HepG2 (cell line): Measurements from ENCODE around the gene ABHD17A. TPM values are rescaled to one million over a fixed set of nuclear protein-coding genes. Genes with fewer than 3 reads are reported as not detected.
"Not testable (repeated sequence)": the region's sequence is repeated elsewhere in the genome, so short reads cannot be mapped to it uniquely, and the experiment has no call there.

ENCODE experiments used
- ATAC-seq: fragments of 200-7000 bp; cut with Tn5 transposase; 3 replicates; pipeline ENCODE4 v1.9.1; 2020; ENCODE audit warnings: mild to moderate bottlenecking, moderate library complexity
- BruUV-seq: library from RNA; stranded (reverse); fragments of 400-500 nt; replicated peaks from 2 replicates; lab custom pipeline; 2021; lab: Mats Ljungman, UMichigan
- CTCF ChIA-PET: fragments of 300-600 bp; formaldehyde crosslinking; extraction: SDS; loops from one replicate; lab custom pipeline; 2021; ENCODE audit warnings: low total read pairs, inconsistent platforms, low intra/inter-chr PET ratio; lab: Yijun Ruan, JAX
- POLR2A ChIA-PET: fragments of 350-600 bp; sonication (Branson Sonifier 250); formaldehyde crosslinking; loops from one replicate; lab custom pipeline; 2020; ENCODE audit warnings: antibody characterized with exemption, inconsistent platforms; lab: Yijun Ruan, JAX
- DNase-seq: peaks from one replicate; pipeline ENCODE4 v3.0.0-alpha.2; 2015; ENCODE audit warnings: low spot score
- FAIRE-seq: peaks from 3 replicates; lab custom pipeline; 2011; peaks lifted over from hg19 to GRCh38; lab: Jason Lieb, UNC
- H2AFZ ChIP-seq: one replicate; pipeline ENCODE4 v1.6.1; 2011; ENCODE audit warnings: low read length, inconsistent platforms
- H3K27ac ChIP-seq: fragments of 300-600 bp; 3 replicates; pipeline ENCODE4 v1.8.0; 2011; ENCODE audit warnings: mixed run types, mild to moderate bottlenecking, mixed read lengths, low read length, inconsistent platforms; ENCODE audit not compliant: insufficient read depth; ENCODE audit errors: extremely low read length
- H3K27me3 ChIP-seq, 2 experiments: fragments of 200-600 bp in 1 of 2; 2 replicates in 1 of 2; 3 replicates in 1 of 2; pipeline versions ENCODE4 v1.6.0 to v1.8.0; 2011; ENCODE audit warnings: low read length in 2 of 2, mild to moderate bottlenecking in 2 of 2, moderate library complexity in 2 of 2, inconsistent platforms in 1 of 2; ENCODE audit not compliant: insufficient read depth in 2 of 2, control insufficient read depth in 1 of 2
- H3K36me3 ChIP-seq, 2 experiments: fragments of 200-600 bp in 1 of 2; replicated peaks in 1 of 2; 2 replicates in 1 of 2; 3 replicates in 1 of 2; pipeline versions ENCODE4 v1.5.1 to v1.8.0; 2011; ENCODE audit warnings: low read length in 2 of 2, inconsistent platforms in 1 of 2; ENCODE audit not compliant: insufficient read depth in 2 of 2, control insufficient read depth in 1 of 2
- H3K4me1 ChIP-seq: 2 replicates; pipeline ENCODE4 v1.5.1; 2012; ENCODE audit warnings: low read length, inconsistent platforms; ENCODE audit not compliant: insufficient read depth
- H3K4me2 ChIP-seq: 2 replicates; pipeline ENCODE4 v1.6.0; 2011; ENCODE audit warnings: low read depth, low read length, inconsistent platforms
- H3K4me3 ChIP-seq, 3 experiments: fragments of 200-600 bp in 1 of 3; sonication (generic), shearing (Covaris generic) in 1 of 3; replicated peaks in 1 of 3; 2 replicates each; pipeline ENCODE4 v1.5.1; 2011 to 2016; ENCODE audit warnings: low read length in 3 of 3, inconsistent platforms in 2 of 3, low read depth in 2 of 3, mild to moderate bottlenecking in 2 of 3, control low read depth in 1 of 3, mixed read lengths in 1 of 3; ENCODE audit not compliant: insufficient read depth in 1 of 3
- H3K79me2 ChIP-seq: one replicate; pipeline ENCODE4 v1.6.1; 2011; ENCODE audit warnings: low read length, inconsistent platforms; ENCODE audit not compliant: insufficient read depth
- H3K9ac ChIP-seq: 2 replicates; pipeline ENCODE4 v1.6.0; 2011; ENCODE audit warnings: mild to moderate bottlenecking, low read depth, low read length, inconsistent platforms; ENCODE audit not compliant: insufficient read depth
- H3K9me3 ChIP-seq: 2 replicates; pipeline ENCODE4 v1.5.1; 2012; ENCODE audit warnings: mild to moderate bottlenecking, low read length
- H4K20me1 ChIP-seq: 2 replicates; pipeline ENCODE4 v1.6.0; 2011; ENCODE audit warnings: inconsistent platforms, mild to moderate bottlenecking, low read length, moderate library complexity; ENCODE audit not compliant: insufficient read depth
- RBFOX2 ChIP-seq: fragments of 200-400 bp; formaldehyde crosslinking; IDR thresholded peaks from 2 replicates; pipeline ENCODE4 v1.6.1; 2017; ENCODE audit warnings: low read depth, mild to moderate bottlenecking, low read length
- WGBS: methylation state at CpG from one replicate; pipeline ENCODE4 v1.1.6; 2017; ENCODE audit warnings: low lambda C conversion rate; 5-methylcytosine and 5-hydroxymethylcytosine counted together
- in situ Hi-C: cut with HindIII; loops from 2 replicates; pipeline ENCODE4 v1.10.0; 2017; ENCODE audit warnings: low pct_unique_long_range_greater_than_20kb; ENCODE audit not compliant: extremely low pct_ligation_motif_present
- intact Hi-C: fragments of 100-400 bp; cut with micrococcal nuclease; formaldehyde crosslinking; loops from one replicate; pipeline ENCODE4 v1.10.0; 2022; ENCODE audit not compliant: unreplicated experiment
- polyA plus RNA-seq, 8 experiments: library from polyadenylated mRNA; depleted of rRNA in 3 of 8; stranded (reverse) in 7 of 8; unstranded in 1 of 8; fragments of >200 nt; fragmentation: Illumina TruSeq in 4 of 8; extraction: Trizol in 4 of 8; gene quantifications; 2 replicates each; pipeline versions ENCODE4 v1.2.1 to v1.2.3, GENCODE V29; 2011 to 2016; ENCODE audit warnings: low read depth in 4 of 8, missing spikeins in 1 of 8, mixed read lengths in 1 of 8; ENCODE audit not compliant: insufficient read depth in 1 of 8
- total RNA-seq, 5 experiments: library from RNA; depleted of rRNA; stranded (reverse); fragments of >200 nt; fragmentation: Illumina TruSeq; extraction: Trizol; gene quantifications; 2 replicates each; pipeline ENCODE4 v1.2.3, GENCODE V29; 2016; ENCODE audit warnings: low read depth in 1 of 5
- TF ChIP-seq, protein P1 (sequence below): sonication (generic); formaldehyde crosslinking; IDR thresholded peaks from 2 replicates; pipeline ENCODE4 v1.8.1; 2023; ENCODE audit warnings: mild to moderate bottlenecking, inconsistent platforms, moderate library complexity, missing genetic modification reagents, borderline replicate concordance

The ABHD17A gene
- total and polyA plus RNA-seq, 2 of the 13 experiments (the other 11 are each of a cell fraction or from before 2014, with no cell fraction given): 27.7 to 40.8 TPM

DNA sequence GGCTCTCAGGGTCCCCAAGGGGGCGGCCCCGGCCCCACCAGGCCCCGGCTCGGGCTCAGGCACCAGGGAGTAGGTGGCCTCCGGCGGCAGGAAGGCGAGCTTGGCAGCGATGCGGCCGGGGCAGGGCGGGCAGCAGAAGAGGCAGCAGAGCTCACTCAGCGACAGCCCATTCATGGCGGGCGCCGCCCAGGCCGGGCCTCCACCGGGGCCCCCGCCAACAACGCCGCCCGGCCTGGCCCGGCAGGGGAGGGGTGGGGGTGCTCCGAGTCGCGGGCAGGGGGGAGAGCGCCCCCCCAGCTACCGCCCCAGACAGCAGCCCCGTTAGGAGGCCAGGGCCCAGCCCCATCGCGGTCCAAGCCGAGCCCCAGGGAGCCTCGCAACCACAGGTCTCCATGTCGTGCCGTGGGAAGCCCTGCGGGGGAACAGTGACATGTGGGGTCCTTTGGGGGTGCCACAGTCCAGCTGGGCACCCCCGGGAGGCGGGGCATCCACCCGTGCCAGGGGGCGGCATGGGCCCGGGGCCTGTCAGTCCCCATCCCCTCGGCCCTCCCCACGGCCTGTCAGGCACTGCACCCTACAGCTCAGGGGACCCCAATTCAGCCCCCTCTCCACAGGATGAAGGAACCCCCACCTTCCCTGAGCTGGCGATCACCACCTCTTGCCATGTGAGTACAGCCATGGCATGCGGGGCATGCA is 3.8 kb downstream of the ABHD17A start:
- H3K4me3 ChIP-seq, H2AFZ ChIP-seq, H3K27me3 ChIP-seq, BruUV-seq, ATAC-seq, DNase-seq, in situ Hi-C loops, H3K9me3 ChIP-seq, POLR2A ChIA-PET, CTCF ChIA-PET, H3K27ac ChIP-seq, H3K9ac ChIP-seq, H3K36me3 ChIP-seq, H3K4me2 ChIP-seq, FAIRE-seq: not testable (repeated sequence)
- 96% methylated on average over 26 of the region's 44 CpGs for WGBS
- intact Hi-C loops: loop anchor here (1.0 kb wide), 1 partner anchor 14 kb away; no protein-coding TSS in a partner anchor
- H3K79me2 ChIP-seq: peaks cover 32% of the 10 kb centered on the region
- 0 out of 2 replicates have a peak, but pooled peaks have one; percentile 5 for TF ChIP-seq RBFOX2
- peaks cover 28% of the 10 kb centered on the region for H3K4me1 ChIP-seq
- peaks cover 16% of the 10 kb centered on the region for H4K20me1 ChIP-seq

DNA sequence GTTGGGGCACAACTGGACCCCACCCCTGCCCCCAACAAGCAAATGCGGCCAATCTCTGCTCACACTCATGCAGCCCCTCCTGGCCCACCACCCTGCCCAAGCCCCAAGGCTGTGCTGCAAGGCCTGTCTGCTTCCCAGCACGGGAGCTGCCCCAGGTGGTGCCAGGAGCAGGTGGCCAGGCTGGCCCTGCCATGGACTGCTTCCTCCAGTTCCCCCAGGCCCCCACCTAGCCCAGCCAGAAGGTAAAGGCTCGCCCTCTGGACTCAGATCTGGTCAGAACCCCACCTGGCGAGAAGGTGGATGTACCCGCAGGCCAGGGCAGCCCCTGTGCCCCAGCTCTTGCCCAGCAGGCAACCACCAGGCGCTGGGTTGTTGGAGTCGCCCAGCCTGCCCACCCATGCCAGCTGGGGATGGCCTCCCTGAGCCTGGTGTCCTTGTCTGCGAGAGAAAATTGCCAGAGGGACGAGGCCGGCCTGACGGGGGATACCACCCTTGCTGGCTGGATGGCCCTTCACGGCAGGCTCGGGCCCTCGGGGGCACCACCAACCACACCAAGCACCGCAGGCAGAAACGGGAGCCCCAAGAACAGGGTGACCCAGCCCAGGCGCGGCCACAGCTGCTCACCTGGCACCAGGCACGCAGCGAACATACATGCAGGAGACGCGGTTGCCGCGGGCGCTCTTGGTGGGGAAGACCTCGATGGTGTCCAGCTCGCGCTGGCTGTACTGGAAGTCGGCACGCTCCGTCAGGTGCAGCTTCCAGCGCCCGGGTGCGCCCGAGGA is 4.5 kb downstream of the ABHD17A start:
- H4K20me1 ChIP-seq: peaks cover 16% of the 10 kb centered on the region
- in situ Hi-C loops (no loop called here), intact Hi-C loops (no loop called here)
- no peak overlapping the region for H3K27ac ChIP-seq
- peaks cover 0 to 3% of the 10 kb centered on the region in 2 experiments; a peak in 1 of 5 replicates for H3K36me3 ChIP-seq
- peaks cover 32% of the 10 kb centered on the region for H3K79me2 ChIP-seq
- H3K9me3 ChIP-seq: no peaks in the 10 kb centered on the region
- H3K4me2 ChIP-seq: no peak overlapping the region
- CTCF ChIA-PET: no interaction called here
- POLR2A ChIA-PET: no interaction called here
- no peak overlapping the region for H3K4me3 ChIP-seq
- peaks cover 30% of the 10 kb centered on the region for H3K4me1 ChIP-seq
- no peak overlapping the region for H2AFZ ChIP-seq
- no peak for FAIRE-seq
- no TSS peak for BruUV-seq
- no peak for DNase-seq
- H3K27me3 ChIP-seq: no peaks in the 10 kb centered on the region
- ATAC-seq: no peak
- no peak overlapping the region for H3K9ac ChIP-seq
- 0 out of 2 replicates have a peak, but pooled peaks have one; percentile 12 for TF ChIP-seq RBFOX2
- TF ChIP-seq, protein P1, sequence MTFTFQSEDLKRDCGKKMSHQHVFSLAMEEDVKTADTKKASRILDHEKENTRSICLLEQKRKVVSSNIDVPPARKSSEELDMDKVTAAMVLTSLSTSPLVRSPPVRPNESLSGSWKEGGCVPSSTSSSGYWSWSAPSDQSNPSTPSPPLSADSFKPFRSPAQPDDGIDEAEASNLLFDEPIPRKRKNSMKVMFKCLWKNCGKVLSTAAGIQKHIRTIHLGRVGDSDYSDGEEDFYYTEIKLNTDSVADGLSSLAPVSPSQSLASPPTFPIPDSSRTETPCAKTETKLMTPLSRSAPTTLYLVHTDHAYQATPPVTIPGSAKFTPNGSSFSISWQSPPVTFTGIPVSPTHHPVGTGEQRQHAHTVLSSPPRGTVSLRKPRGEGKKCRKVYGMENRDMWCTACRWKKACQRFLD (CRISPR knock-in tag): no peak
- TF ChIP-seq, all 625 proteins: peak for 1
- 90% methylated on average over 2 of the region's 35 CpGs for WGBS

DNA sequence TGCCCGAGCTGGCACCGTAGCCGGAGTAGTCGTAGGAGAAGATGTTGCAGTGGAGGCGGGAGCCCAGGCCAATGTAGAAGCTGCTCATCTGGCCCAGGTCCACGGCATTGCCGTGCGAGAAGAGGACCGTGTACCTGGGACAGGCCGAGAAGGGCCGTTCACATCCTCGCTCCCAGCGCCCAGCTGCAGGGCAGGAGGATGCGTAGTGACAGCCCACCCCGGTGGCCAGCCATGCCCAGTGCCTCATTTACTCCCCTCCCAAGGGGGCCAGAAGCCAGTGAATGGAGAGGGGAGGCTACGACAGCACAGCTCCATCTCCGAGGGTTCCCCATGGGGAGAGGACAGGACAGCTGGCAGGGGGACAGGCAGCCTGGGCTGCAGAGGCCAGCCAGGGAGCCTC is 5.3 kb downstream of the ABHD17A start:
- DNase-seq, intact Hi-C loops, H3K9me3 ChIP-seq, POLR2A ChIA-PET, FAIRE-seq, ATAC-seq, BruUV-seq, in situ Hi-C loops, H3K4me3 ChIP-seq, CTCF ChIA-PET, H3K27ac ChIP-seq, H3K27me3 ChIP-seq, H3K4me2 ChIP-seq, H3K36me3 ChIP-seq, H2AFZ ChIP-seq, H3K9ac ChIP-seq: not testable (repeated sequence)
- Histone ChIP-seq H3K4me1 (peaks cover 27% of the 10 kb centered on the region), H3K79me2 (peaks cover 39% of the 10 kb centered on the region), H4K20me1 (peaks cover 18% of the 10 kb centered on the region)
- 97% methylated on average over 10 of the region's 17 CpGs for WGBS
